Measurements from ENCODE around the gene AFG1L. TPM values are rescaled to one million over a fixed set of nuclear protein-coding genes. Genes with fewer than 3 reads are reported as not detected.
"Not testable (repeated sequence)": the region's sequence is repeated elsewhere in the genome, so short reads cannot be mapped to it uniquely, and the experiment has no call there.

The AFG1L gene
- polyA plus RNA-seq, 2 donors: 1.8 to 2.0 TPM

DNA sequence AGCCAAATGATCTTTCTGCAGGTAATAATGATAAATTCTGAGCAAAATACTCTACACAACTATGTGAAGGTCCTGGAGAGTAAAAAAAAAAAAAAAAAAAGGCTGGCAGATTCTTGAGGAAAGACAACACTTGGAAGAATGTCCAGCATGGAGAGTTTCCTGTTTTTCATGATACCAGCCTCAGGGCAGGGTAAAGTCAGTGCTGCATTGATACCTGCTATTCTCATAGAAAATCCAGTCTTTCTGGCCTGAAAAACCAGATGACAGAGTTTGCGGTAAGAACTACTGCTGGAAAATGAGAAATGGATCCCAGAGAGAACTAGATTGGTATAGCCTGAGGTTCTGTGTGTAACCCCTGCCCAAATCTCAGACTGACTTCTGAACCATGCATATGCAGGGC is 89.1 kb downstream of the AFG1L start:
- Histone ChIP-seq H3K36me3 (ENCODE audit: control insufficient read depth in 2 of 2, insufficient read depth in 2 of 2, low read length in 1 of 2) (peaks cover 0 to 4% of the 10 kb centered on the region in 2 donors), H3K4me3 (ENCODE audit: low read depth in 1 of 2, low read length in 2 of 2) (no peak overlapping the region), H3K9me3 (ENCODE audit: control insufficient read depth in 2 of 2, insufficient read depth in 1 of 2, low read depth in 1 of 2, low read length in 1 of 2) (no peaks in the 10 kb centered on the region), H3K27ac (ENCODE audit: low read depth in 2 of 2, low read length in 1 of 2) (no peak overlapping the region), H3K27me3 (ENCODE audit: control insufficient read depth in 1 of 2, insufficient read depth in 2 of 2, low read length in 2 of 2) (no peaks in the 10 kb centered on the region), H3K4me1 (ENCODE audit: control insufficient read depth in 2 of 2, insufficient read depth in 2 of 2, low read length in 1 of 2) (peaks cover 5 to 10% of the 10 kb centered on the region in 2 donors)
- WGBS, 2 donors: 63 to 86% methylated on average over 1 of the region's 1 CpG

GRCh38 chr6:108389190-108389589 is 94.3 kb downstream of the AFG1L start:
- WGBS, 2 donors: 89 to 90% methylated on average over 4 of the region's 4 CpGs
- H3K36me3 ChIP-seq (ENCODE audit: control insufficient read depth in 2 of 2, insufficient read depth in 2 of 2, low read length in 1 of 2); H3K9me3 ChIP-seq (ENCODE audit: control insufficient read depth in 2 of 2, insufficient read depth in 1 of 2, low read depth in 1 of 2, low read length in 1 of 2); H3K27me3 ChIP-seq (ENCODE audit: control insufficient read depth in 1 of 2, insufficient read depth in 2 of 2, low read length in 2 of 2); H3K4me3 ChIP-seq (ENCODE audit: low read depth in 1 of 2, low read length in 2 of 2); H3K4me1 ChIP-seq (ENCODE audit: control insufficient read depth in 2 of 2, insufficient read depth in 2 of 2, low read length in 1 of 2); H3K27ac ChIP-seq (ENCODE audit: low read depth in 2 of 2, low read length in 1 of 2): not testable (repeated sequence)

DNA sequence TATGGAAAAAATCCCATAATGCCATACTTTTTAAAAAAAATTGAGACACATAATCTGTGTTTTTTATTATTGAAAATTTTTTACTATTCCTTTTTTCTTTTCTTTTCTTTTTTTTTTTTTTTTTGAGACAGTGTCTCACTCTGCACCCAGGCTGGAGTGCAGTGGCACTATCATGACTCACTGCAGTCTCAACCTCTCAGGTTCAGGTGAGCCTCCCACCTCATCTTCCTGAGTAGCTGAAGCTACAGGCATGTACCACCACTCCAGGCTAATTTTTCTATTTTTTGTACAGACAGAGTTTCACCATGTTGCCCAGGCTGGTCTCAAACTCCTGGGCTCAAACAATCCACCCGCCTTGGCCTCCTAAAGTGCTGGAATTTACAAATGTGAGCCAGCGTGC is 100.4 kb downstream of the AFG1L start:
- Histone ChIP-seq H3K36me3 (ENCODE audit: control insufficient read depth in 2 of 2, insufficient read depth in 2 of 2, low read length in 1 of 2) (no peaks in the 10 kb centered on the region), H3K4me1 (ENCODE audit: control insufficient read depth in 2 of 2, insufficient read depth in 2 of 2, low read length in 1 of 2) (no peaks in the 10 kb centered on the region), H3K9me3 (ENCODE audit: control insufficient read depth in 2 of 2, insufficient read depth in 1 of 2, low read depth in 1 of 2, low read length in 1 of 2) (no peaks in the 10 kb centered on the region), H3K27me3 (ENCODE audit: control insufficient read depth in 1 of 2, insufficient read depth in 2 of 2, low read length in 2 of 2) (no peaks in the 10 kb centered on the region), H3K27ac (ENCODE audit: low read depth in 2 of 2, low read length in 1 of 2) (no peak overlapping the region), H3K4me3 (ENCODE audit: low read depth in 1 of 2, low read length in 2 of 2) (no peak overlapping the region)
- WGBS, 2 donors: 96 to 97% methylated on average over 2 of the region's 2 CpGs

DNA sequence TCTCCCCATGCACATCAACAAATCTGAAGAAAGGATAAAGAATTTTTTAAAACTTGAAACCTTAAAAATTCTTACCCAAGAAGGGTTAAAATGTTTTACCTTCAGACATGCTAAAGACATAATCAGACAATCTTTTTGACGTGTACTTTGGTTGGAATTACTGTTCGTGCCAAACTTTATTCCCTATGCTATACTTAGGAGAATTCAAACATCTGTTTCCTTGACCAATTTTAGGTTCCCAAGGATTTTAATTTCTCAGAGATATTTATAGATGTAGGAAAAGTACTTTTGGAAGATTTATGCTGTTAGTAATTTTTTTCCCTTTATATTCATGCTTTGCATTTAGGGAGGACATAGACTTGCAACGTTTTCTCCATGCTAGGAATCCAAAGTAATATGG is 108.4 kb downstream of the AFG1L start:
- Histone ChIP-seq H3K27me3 (ENCODE audit: control insufficient read depth in 1 of 2, insufficient read depth in 2 of 2, low read length in 2 of 2) (no peaks in the 10 kb centered on the region), H3K9me3 (ENCODE audit: control insufficient read depth in 2 of 2, insufficient read depth in 1 of 2, low read depth in 1 of 2, low read length in 1 of 2) (no peaks in the 10 kb centered on the region), H3K4me3 (ENCODE audit: low read depth in 1 of 2, low read length in 2 of 2) (no peak overlapping the region), H3K27ac (ENCODE audit: low read depth in 2 of 2, low read length in 1 of 2) (no peak overlapping the region), H3K4me1 (ENCODE audit: control insufficient read depth in 2 of 2, insufficient read depth in 2 of 2, low read length in 1 of 2) (no peaks in the 10 kb centered on the region), H3K36me3 (ENCODE audit: control insufficient read depth in 2 of 2, insufficient read depth in 2 of 2, low read length in 1 of 2) (no peaks in the 10 kb centered on the region)
- 50 to 57% methylated on average over 3 of the region's 3 CpGs for WGBS, 2 donors

DNA sequence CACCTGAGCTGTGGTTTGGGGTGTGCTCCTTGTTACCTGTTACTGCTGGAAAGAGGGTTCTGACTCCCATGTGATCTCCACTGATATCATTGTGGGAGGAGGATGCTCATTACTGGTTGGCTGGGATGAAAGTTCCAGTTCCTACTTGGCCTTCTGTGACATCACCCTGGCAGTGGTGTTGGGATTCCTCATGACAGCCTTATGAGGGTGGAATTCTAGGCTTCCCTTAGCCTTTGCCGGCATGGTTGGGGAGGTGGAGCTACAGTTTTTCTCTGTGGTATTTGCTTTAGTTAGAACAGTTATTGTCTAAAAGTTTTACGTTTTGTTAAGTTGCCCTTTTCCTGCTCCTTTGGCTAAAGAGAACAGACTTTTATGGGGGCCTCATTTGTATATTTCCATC is 112.1 kb downstream of the AFG1L start:
- Histone ChIP-seq H3K4me1 (ENCODE audit: control insufficient read depth in 2 of 2, insufficient read depth in 2 of 2, low read length in 1 of 2) (no peaks in the 10 kb centered on the region), H3K9me3 (ENCODE audit: control insufficient read depth in 2 of 2, insufficient read depth in 1 of 2, low read depth in 1 of 2, low read length in 1 of 2) (no peaks in the 10 kb centered on the region), H3K36me3 (ENCODE audit: control insufficient read depth in 2 of 2, insufficient read depth in 2 of 2, low read length in 1 of 2) (no peaks in the 10 kb centered on the region), H3K27me3 (ENCODE audit: control insufficient read depth in 1 of 2, insufficient read depth in 2 of 2, low read length in 2 of 2) (no peaks in the 10 kb centered on the region), H3K27ac (ENCODE audit: low read depth in 2 of 2, low read length in 1 of 2) (no peak overlapping the region), H3K4me3 (ENCODE audit: low read depth in 1 of 2, low read length in 2 of 2) (no peak overlapping the region)
- WGBS, 2 donors: 86 to 88% methylated on average over 2 of the region's 2 CpGs

DNA sequence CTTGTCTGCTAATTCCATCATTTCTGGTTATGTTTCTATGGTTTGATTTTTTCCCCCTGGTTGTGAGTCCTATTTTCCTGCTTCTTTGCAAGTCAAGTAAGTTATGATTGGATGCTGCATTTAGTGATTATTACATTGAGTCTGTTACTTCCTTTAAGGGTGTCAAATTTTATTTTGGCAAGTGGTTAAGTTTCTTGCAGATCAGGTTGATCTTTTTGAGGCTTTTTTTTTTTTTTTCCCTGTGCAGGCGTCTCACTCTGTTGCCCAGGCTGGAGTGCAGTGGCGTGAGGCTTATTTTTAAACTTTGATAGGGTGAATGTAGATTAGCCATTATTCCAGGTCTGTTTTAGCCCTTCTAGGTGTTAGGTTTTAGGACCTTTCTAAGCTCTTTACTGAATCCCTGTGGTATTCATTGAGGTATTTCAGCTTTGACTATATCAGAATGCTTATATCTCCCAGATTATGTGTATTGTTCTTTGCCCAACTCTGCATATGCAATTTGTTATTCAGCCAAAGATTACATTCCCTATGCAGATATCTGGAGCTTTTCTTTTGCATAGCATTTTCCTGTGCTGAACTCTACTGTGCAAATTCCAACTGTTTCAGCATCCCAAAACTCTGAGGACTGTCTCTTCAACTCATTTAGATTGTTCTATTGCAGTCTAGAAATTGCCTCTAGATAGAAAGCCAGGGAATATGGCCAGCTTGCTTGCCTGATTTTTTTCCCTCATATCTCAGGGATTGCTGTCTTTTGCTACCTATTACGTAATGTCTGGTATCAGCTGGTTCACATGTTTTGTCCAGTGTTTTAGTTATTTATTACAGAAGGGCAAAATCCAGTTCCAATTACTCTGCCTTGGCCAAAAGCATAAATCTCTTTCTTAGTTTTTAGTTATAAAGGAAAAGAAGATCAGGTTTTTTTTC is 113.3 kb downstream of the AFG1L start:
- Histone ChIP-seq H3K27me3 (ENCODE audit: control insufficient read depth in 1 of 2, insufficient read depth in 2 of 2, low read length in 2 of 2) (no peaks in the 10 kb centered on the region), H3K27ac (ENCODE audit: low read depth in 2 of 2, low read length in 1 of 2) (no peak overlapping the region), H3K9me3 (ENCODE audit: control insufficient read depth in 2 of 2, insufficient read depth in 1 of 2, low read depth in 1 of 2, low read length in 1 of 2) (no peaks in the 10 kb centered on the region), H3K36me3 (ENCODE audit: control insufficient read depth in 2 of 2, insufficient read depth in 2 of 2, low read length in 1 of 2) (no peaks in the 10 kb centered on the region), H3K4me3 (ENCODE audit: low read depth in 1 of 2, low read length in 2 of 2) (no peak overlapping the region), H3K4me1 (ENCODE audit: control insufficient read depth in 2 of 2, insufficient read depth in 2 of 2, low read length in 1 of 2) (no peaks in the 10 kb centered on the region)
- WGBS, 2 donors: 80 to 87% methylated on average over 3 of the region's 3 CpGs

- Histone ChIP-seq H3K36me3 (ENCODE audit: control insufficient read depth in 2 of 2, insufficient read depth in 2 of 2, low read length in 1 of 2) (no peaks in the 10 kb centered on the region), H3K9me3 (ENCODE audit: control insufficient read depth in 2 of 2, insufficient read depth in 1 of 2, low read depth in 1 of 2, low read length in 1 of 2) (no peaks in the 10 kb centered on the region), H3K4me1 (ENCODE audit: control insufficient read depth in 2 of 2, insufficient read depth in 2 of 2, low read length in 1 of 2) (no peaks in the 10 kb centered on the region), H3K27ac (ENCODE audit: low read depth in 2 of 2, low read length in 1 of 2) (no peak overlapping the region), H3K27me3 (ENCODE audit: control insufficient read depth in 1 of 2, insufficient read depth in 2 of 2, low read length in 2 of 2) (no peaks in the 10 kb centered on the region), H3K4me3 (ENCODE audit: low read depth in 1 of 2, low read length in 2 of 2) (no peak overlapping the region)
- WGBS, 2 donors: 62 to 79% methylated on average over 3 of the region's 3 CpGs
These were observed 114.0 kb downstream of the AFG1L start for GRCh38 chr6:108408861-108409260.

- H3K36me3 ChIP-seq (ENCODE audit: control insufficient read depth in 2 of 2, insufficient read depth in 2 of 2, low read length in 1 of 2): not testable (repeated sequence)
- WGBS, 2 donors: 86 to 87% methylated on average over 4 to 5 of the region's 5 CpGs
These were observed 121.4 kb downstream of the AFG1L start for GRCh38 chr6:108416047-108416833.

GRCh38 chr6:108417027-108417426 is 122.2 kb downstream of the AFG1L start:
- 80 to 89% methylated on average over 6 of the region's 6 CpGs for WGBS, 2 donors

More at GRCh38 chr6:108416047-108416833, 121.4 kb downstream of the AFG1L start:
- not testable (repeated sequence) for H3K4me1 ChIP-seq (ENCODE audit: control insufficient read depth in 2 of 2, insufficient read depth in 2 of 2, low read length in 1 of 2); H3K27ac ChIP-seq (ENCODE audit: low read depth in 2 of 2, low read length in 1 of 2); H3K27me3 ChIP-seq (ENCODE audit: control insufficient read depth in 1 of 2, insufficient read depth in 2 of 2, low read length in 2 of 2); H3K4me3 ChIP-seq (ENCODE audit: low read depth in 1 of 2, low read length in 2 of 2); H3K9me3 ChIP-seq (ENCODE audit: control insufficient read depth in 2 of 2, insufficient read depth in 1 of 2, low read depth in 1 of 2, low read length in 1 of 2)

More at GRCh38 chr6:108417027-108417426, 122.2 kb downstream of the AFG1L start:
- Histone ChIP-seq H3K4me1 (ENCODE audit: control insufficient read depth in 2 of 2, insufficient read depth in 2 of 2, low read length in 1 of 2) (no peaks in the 10 kb centered on the region), H3K9me3 (ENCODE audit: control insufficient read depth in 2 of 2, insufficient read depth in 1 of 2, low read depth in 1 of 2, low read length in 1 of 2) (no peaks in the 10 kb centered on the region), H3K27ac (ENCODE audit: low read depth in 2 of 2, low read length in 1 of 2) (no peak overlapping the region), H3K4me3 (ENCODE audit: low read depth in 1 of 2, low read length in 2 of 2) (no peak overlapping the region), H3K27me3 (ENCODE audit: control insufficient read depth in 1 of 2, insufficient read depth in 2 of 2, low read length in 2 of 2) (no peaks in the 10 kb centered on the region), H3K36me3 (ENCODE audit: control insufficient read depth in 2 of 2, insufficient read depth in 2 of 2, low read length in 1 of 2) (no peaks in the 10 kb centered on the region)
